SH-SY5Y (cell line): Measurements from ENCODE around the gene VPS8.

Source experiments
- GATA2 ChIP-seq: IDR thresholded peaks from 2 replicates; pipeline ENCODE4 v1.6.1; 2011; ENCODE audit warnings: mild to moderate bottlenecking, low read depth, low read length
- GATA3 ChIP-seq: IDR thresholded peaks from 2 replicates; pipeline ENCODE4 v1.6.1; 2011; ENCODE audit warnings: low read depth, mild to moderate bottlenecking, low read length, moderate library complexity

VPS8 gene, protein sequence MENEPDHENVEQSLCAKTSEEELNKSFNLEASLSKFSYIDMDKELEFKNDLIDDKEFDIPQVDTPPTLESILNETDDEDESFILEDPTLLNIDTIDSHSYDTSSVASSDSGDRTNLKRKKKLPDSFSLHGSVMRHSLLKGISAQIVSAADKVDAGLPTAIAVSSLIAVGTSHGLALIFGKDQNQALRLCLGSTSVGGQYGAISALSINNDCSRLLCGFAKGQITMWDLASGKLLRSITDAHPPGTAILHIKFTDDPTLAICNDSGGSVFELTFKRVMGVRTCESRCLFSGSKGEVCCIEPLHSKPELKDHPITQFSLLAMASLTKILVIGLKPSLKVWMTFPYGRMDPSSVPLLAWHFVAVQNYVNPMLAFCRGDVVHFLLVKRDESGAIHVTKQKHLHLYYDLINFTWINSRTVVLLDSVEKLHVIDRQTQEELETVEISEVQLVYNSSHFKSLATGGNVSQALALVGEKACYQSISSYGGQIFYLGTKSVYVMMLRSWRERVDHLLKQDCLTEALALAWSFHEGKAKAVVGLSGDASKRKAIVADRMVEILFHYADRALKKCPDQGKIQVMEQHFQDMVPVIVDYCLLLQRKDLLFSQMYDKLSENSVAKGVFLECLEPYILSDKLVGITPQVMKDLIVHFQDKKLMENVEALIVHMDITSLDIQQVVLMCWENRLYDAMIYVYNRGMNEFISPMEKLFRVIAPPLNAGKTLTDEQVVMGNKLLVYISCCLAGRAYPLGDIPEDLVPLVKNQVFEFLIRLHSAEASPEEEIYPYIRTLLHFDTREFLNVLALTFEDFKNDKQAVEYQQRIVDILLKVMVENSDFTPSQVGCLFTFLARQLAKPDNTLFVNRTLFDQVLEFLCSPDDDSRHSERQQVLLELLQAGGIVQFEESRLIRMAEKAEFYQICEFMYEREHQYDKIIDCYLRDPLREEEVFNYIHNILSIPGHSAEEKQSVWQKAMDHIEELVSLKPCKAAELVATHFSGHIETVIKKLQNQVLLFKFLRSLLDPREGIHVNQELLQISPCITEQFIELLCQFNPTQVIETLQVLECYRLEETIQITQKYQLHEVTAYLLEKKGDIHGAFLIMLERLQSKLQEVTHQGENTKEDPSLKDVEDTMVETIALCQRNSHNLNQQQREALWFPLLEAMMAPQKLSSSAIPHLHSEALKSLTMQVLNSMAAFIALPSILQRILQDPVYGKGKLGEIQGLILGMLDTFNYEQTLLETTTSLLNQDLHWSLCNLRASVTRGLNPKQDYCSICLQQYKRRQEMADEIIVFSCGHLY (N-terminal part only)

DNA sequence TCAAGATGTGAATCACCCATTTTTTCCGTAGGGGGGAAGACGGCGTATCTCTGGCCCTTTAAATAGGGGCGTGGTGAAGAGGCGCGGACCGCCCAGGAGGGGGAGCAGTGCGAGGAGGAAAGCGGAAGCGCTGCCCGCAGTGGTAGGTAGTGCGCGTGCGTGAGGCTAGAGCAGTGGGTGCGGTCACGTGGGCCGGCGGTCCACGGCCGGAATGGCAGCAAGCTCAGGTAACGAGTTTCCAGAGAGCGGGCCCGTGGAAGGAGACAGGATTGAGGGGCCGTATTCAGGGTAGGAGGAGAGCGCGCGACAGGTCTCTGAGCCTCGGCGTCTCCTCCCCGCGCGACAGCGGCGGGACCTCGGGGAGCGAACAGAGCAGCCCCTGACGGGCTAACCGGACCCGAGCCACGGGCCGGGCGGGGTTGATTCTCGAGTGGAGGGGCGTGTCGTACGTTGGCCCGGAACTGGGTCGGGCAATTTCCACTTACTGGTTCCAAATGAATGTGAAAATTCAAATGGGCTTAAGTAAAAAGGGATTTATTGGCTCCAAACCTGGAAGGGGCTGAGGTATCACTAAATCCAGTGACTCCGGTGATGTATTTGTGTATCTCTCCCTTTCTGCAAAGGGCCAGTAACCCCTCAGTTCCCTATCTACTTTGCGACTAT is at the start of gene VPS8:
VPS8 (plus strand) TSS at position 168 of the 663 bp plus-strand sequence. CDS start 12,467 bp downstream, outside the sequence.
- TF ChIP-seq GATA3 (no peak), GATA2 (no peak)

DNA sequence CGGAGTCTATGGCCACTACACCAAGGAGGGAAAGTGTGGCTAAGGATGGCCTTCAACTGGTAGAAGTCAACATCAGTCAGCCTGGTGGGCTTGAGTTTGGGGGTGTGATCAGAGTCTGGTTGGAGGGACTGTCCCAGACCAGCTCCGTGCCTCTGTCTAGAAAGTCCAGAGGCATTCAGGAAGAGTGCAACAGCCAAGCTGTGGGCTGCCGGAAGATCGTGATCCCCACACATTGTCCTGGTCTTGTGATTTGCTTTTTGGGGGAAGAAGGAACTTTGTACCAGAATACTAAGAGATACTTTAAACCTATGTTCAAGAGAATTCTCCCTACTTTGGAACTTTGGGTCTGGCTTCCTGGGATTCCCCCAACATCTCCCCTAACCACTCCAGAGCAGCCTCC is 47.8 kb upstream of the VPS8 start:
- no peak for TF ChIP-seq GATA2
- no peak for TF ChIP-seq GATA3

DNA sequence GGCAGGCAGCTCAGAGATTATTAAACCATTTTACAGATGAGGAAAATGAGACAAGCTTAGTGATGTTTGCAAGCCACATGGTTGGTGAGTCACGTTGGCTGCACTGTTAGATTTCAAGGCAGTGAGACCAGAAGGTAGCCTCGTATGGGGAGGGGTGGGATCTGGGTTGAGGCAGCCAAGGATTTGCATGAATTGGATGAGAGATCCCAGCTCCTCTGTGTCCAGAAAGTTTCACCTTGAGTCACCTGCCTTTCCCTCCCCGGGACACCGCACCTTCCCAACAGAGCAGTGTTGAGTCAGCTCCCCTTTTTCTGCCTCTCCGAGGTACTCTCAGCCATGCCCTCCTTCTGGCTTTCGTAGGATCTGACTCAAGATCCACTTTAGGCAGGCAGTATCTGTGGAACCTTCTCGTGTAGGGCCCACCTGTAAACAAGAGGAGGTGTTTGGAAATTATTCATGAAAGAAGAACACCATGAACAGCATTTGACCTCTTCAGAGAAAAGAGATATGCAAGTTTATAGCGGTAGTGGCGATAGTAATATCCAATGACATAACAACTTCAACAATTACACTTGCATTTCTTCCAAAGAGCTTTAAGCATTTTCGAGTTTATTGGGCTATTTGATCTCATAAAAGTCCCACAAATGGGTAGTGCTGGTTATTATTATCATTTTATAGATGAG is 46.8 kb upstream of the VPS8 start:
- no peak for TF ChIP-seq GATA3
- no peak for TF ChIP-seq GATA2

DNA sequence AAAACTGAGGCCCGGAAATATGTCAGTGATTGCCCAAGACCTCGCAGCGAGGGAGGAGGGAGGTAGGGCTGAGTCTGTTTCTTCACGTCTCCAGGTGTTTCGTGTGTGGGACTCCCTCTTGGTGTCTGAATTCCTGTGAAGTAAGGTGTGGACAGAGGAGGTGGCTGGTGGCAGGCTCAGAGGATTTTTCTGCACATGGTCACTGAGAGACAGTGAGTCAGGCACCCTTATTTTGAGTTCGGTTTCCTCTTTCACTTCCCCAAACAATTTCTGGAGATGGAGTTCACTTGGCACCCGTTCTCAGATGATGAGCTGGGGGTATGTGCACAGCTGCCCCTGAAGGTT is 46.3 kb upstream of the VPS8 start:
- TF ChIP-seq GATA2 (no peak), GATA3 (no peak)

DNA sequence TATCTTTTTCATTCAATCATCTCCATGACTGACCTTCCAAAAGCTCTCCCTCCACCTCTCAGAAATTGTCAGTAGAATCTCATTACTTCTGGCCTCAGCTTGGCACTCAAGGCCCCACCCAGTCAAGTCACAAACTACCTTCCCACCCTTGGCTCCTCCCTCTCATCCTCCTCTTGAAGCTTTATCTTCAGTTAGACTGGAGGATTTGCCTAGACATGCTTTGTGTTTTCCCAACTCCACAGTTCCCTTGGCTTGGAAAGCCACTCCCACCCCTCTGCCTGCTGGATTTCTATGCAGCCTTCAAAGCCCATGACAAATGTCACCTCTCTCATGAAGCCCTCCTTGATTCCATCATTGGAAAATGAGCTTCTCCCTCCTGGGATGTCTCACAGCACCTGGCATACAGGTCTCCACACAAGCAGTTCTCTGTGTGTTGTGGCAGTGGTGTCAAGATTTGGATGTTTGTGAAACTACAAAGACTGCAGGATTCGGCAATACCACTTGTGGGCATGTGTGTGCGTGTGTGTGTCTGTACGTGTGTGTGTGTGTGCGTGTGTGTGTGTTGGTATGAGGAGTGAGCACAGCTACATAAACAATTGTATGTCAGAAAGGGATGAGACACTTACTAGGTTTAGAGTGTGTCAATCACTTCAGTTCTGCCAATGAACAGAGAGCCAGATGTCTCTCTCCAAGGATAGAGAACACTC is 45.3 kb upstream of the VPS8 start:
- TF ChIP-seq GATA2 = no peak
- no peak for TF ChIP-seq GATA3

DNA sequence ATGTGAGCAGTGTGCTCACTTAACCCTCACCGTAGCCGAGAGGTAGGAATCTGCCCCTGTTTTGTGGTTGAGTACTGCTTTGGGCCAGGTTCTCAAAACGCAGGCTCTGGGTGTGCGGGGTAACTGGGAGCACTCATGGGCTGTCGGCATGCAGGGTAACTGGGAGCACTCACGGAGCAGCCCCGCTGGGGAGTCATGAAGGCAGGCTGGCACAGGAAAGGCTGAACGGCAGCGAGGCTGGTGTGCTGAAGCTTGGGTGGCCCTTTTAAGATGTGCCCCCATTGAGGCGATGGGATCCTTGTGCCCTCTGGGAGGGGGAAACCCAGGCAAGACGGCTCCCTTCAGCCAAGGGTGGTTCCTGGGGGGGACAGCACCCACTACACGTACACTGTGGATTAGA is 44.6 kb upstream of the VPS8 start:
- no peak for TF ChIP-seq GATA3

DNA sequence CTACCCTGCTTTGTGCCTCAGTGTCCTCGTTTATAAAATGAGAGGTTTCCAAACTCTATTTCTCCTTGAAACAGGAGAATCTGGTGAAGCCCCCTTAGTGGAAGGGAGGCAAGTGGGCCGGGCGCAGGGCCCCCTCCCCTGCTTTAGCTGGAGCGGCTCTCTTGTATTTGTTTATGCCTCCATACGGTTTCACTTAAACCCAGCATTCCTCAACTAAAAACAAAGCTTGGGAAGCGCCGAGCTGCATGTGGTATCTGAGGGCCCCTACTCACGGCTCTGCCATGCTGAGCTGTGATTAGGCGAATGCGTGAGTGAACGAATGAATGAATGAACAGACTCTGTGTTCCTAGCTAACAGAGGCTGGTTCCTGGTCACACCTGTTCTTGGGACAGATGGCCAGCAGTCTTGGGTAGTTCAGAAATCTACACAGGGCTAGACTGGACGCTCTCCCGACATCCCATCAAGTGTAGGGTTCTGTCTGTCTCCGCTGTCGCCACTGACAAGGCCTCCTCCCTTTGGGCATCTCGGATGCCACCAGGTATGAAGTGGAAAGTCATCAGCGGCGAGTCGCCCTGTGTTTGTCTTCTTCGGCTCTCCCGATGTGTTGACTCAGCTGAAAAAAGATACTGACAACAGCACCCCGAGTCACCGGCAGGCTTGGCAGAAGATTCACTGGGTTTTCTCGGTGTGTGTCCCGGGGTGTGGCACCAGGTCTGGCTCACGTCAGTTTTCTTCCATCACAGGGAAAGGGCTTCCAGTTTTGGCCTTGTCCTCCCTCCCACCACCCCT is 42.4 kb upstream of the VPS8 start:
- TF ChIP-seq GATA2 = no peak
- no peak for TF ChIP-seq GATA3

DNA sequence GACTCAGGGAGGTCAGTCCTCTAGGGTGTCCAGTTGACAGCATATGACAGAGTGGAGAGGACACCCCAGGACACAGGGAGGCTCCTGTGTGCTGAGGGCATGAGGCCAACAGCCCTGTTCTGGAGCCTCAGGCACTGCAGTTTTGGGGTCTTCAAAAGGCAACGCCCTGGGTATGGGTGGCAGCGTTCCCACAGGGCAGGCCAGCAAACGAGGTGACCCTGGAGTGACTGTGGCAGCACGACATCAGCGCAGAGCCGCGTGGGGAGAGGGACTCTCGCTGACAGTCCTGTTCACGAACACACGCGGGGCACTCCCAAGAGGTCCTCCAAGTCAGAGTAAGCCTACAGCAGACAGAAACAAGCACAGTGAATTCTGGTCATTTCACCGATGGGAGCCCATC is 41.4 kb upstream of the VPS8 start:
- TF ChIP-seq GATA2 (no peak), GATA3 (no peak)

DNA sequence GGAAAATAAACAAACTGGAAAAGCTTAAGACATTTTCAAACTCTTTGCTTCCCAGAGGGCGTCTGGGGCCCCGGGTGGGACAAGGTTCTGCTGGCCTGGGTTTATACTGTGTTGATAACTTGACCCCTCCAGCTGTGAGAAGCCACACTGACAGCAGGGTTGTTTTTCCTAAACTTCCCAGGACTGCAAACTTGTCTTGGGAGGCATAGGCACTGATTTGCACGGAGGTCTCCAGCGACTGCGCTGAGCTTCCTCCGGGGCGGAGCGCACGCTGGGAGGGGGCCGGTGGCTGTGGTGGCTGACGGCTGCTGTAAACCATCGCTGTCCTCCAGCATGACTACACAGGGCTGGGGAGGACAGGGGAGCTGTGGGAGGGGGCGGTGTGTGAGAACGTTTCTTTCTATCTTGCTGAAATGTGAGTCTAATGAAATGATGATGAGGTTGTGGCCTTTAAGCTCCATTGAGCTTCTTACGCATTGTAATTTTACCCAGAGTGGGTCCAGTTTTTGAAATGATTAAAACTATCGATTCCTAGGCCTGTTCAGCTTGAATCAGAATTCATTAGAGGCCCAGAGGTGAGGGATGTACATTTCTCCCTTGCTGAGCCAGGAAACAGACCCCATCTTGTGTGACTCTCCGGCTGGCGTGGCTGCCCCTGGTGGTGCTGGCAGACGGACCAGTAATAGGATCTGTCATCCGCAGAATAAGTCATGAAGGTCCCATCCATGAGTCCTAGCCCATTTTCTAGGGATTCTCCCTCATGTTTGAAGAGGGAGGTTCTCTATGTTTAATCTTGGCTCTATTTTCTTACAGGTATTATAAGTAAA is 40.5 kb upstream of the VPS8 start:
- TF ChIP-seq GATA2 = no peak
- no peak for TF ChIP-seq GATA3

DNA sequence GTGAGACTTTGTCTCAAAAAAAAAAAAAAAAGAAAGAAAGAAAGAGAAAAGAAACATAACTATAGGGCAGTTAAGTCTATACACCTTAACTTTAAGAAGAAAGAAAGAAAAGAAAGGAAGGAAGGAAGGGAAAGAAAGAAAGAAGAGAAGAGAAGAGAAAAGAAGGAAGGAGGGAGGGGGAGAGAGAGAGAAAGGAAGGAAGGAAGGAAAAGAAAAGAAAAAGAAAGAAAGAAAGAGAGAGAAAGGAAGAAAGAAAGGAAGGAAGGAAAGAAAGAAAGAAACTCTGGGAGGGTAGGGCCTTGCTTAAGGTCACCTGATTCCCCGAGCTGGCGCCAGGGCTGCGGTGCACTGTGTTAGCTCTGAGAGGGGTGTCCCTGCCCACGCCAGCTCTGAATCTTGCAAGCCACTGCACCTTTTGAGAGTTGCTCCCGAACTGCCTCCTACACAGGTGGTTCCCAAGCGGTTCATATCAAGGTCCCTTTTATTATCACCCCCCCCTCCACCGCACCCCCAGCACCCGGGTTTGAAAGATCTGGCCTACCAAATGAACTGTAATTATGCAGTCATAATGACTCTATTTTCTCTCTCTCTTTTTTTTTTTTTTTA is 39.2 kb upstream of the VPS8 start:
- TF ChIP-seq GATA2 (no peak), GATA3 (no peak)
